AG08395 (cell line): Measurements from ENCODE around the gene F2RL2.

Experiments used
- DNase-seq: peaks from one replicate; pipeline ENCODE4 v3.0.0; 2012; ENCODE audit warnings: mixed read lengths, low spot score

Gene F2RL2

DNA sequence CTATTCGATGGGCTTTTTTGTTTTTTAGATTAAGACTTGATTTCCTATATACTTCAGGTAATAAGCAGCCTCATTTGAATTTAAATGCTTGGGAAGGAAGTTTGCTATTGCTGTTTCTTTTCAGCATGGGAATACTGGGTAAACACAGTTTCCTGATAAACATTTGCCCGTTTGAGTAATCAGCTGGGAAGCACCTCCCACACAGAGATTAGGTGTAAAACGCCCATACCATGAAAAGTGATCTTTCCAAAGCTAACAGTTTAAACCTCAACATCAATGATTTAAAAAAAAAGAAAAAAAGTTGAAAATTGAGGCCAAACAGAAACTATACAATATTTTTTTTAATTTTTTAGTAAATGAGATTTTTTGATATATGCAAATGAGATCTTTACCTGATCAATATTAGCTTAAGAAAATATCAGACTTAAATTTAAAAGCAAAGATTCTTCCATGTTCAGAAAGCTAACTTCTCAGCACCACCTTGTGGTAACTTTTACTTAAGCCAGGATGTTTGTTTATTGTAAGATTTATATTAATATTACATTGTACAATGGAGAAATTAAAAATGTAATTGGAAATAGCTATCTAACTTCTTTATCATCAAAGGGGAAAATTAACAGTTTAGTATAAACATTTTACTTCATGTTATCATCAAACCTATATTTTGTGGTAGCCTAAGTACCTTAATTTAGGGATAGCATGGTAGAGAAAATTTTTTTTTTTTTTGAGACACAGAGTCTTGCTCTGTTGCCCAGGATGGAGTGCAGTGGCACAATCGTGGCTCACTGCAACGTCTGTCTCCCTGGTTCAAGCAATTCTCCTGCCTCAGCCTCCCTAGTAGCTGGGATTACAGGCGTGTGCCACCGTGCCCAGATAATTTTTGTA lies 39.8 kb downstream of the F2RL2 start:
- DNase-seq: no peak

DNA sequence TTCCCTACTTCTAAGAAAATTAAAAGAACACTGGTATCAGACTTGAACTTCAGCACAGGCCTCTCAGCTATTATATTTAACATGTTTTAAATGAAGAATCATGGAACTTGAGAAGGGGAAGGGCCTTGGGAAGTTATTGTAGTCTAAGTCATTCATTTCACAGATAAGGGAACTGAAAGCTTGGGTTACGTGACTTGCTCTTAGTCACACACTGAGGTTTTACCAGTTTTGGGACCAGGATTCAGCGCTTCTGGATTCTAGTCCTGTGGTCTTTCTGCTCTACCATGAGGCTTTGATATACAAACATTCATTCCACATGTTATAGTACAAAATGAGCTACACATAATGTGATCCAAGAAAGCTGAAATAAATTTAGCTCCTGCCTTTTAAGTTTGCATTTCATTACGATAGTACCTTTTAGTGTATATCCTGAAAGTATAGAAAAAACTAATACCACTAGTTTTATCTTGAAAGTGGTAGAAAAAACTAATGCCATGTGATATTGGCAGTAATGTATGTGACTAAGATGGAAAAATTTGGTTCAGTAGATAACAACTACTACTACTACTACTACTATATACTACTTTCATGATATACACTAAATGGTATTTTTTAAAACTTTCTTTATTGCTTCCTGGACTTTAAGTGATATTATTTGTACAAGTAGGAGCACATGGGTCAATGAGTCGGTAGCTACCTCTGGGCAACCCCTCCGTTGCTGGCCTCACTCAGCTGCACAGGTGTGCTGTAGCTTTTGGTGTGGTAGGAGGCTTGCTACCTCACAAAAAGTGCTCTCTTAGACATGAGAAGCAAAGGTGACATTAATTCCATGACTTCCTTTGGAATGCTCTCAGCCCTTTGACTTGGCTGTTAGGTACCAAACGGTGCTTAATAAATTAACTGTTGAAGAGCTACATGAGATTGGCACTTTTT lies 40.7 kb downstream of the F2RL2 start:
- no peak for DNase-seq

DNA sequence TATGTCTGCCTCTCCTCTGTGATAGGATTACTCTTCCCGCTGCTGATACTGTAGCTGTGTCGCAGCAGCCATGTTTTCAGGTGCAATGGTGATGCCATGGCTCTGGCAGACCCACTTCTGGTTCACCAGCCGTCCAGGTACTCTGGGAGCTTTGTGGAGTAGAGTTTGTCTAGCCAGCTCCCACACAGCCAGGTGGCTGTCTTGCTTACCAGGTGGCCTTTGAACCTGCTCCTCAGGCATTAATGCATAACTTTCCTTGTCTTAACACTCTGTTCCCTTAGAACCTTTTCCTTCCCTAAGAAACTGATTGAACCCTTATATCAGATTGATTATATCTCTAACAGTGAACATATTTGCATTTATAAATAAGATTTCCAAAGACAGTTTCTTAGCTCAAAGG lies 42.2 kb downstream of the F2RL2 start:
- DNase-seq: no peak

DNA sequence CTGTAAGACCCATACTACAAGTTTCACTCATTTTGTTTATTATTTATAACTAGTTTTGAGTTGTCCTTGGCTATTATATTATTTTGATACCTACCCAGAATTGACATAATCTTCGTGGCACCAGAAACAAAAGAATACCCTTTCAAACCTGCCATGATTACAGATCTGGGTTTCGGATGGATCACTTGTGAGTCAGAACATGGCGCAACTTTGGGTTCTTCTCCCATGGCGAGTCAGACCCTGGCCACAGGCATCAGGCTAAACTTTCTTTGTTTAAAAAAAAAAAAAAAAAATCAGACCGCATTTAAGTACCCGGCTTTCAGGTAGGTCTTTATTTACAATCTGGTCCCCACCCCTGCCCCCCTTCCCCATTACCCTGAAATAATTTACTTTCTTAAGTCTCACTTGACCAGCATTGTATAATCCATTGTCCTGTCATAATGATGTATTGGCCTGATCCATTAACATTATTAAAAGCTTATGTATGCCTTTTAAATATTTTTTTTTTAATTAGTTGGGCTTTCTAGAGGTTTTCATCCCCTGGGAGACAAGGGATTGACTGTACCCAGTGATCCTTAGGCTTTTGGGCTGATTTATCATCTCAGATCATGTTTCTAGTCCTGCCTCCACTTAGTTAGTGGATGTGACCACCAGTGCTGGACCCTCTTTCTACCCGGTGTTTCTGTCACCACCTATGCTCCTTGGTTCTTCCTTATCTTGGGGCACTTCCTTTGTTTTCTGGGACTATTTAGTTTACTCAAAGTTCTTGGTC lies 43.9 kb downstream of the F2RL2 start:
- DNase-seq: no peak

DNA sequence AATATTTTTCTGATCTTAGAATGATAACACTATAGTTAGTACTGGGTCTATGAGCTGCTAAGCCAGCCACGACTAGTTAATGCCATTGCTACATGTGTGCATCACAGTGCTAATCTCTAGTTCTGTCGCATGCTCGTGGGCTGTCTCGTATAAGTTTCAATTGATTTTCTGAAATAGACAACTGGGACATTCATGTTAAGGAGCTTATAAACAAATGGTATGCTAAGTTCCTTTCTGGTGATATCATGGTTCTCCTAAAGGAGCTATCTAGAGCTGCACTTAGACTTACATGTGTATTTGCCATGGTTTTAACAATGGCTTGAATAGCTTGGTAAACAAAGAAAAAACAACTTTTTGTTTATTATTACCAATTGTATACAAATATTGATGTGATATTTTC lies 46.2 kb downstream of the F2RL2 start:
- no peak for DNase-seq

DNA sequence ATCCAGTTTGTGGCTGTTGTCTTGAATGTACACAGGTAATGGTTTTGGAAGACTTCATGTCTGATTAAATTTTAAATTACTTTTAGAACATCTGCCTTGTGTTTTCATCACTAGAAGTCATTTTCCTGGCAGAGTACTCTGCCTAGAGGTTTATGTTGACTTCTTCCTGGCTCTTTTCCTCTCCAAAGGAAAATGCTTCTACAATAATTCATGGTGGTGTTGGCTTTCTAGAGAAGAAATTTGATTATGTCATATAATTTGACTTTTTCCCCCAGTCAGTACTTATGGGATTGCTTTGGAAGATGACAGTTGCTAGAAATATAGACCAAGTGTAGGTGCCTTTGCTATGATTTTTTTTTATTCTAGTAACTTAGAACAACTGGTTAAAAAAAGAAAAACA lies 46.8 kb downstream of the F2RL2 start:
- no peak for DNase-seq

DNA sequence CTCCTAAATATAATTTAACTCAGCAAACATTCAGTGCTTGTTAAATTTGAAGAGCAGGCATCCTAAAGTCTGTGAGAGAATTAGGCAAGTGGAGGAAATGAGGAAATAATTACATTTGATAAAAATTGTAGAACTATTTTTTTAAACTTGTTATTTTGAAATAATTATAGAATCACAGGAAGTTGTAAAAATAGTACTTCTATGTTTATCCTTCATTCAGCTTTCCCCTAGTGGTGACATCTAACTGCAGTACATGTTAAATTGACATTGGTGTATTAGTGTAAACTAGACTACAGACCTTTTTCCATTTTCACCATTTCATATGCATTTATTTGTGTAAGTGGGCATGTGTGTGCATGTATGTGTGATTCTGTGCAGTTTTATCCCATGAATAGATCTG lies 51.6 kb downstream of the F2RL2 start:
- no peak for DNase-seq

DNA sequence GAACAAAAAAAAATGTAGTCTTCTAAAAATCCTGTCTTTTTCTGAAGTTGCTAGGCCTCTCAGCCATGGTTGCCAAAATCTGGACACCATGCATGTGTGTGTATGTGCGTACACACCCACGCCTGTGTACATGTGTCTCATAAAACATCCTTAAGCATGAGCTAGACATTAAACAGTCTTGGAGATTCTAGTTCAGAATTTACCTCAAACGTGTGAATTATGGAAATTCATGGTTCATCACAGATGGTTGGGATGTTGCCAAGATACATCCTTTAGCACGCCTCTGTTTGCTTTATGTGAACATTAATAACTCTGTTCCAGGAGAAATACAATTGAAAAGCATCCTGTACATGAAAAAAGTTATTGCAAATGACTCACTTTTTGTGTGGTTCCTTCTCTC lies 53.0 kb downstream of the F2RL2 start:
- no peak for DNase-seq
